Measurements from ENCODE around the gene CD2. TPM values are rescaled to one million over a fixed set of nuclear protein-coding genes. Genes with fewer than 3 reads are reported as not detected.

CD2 gene
- total and polyA plus RNA-seq, 2 of the 8 experiments (the other 6 are each of a cell fraction or from before 2014, with no cell fraction given): not detected

GRCh38 chr1:116717318-116717717 lies 36.9 kb upstream of the CD2 start:
- no peak overlapping the region for H3K27ac ChIP-seq (ENCODE audit: low read depth, low read length)
- H3K23ac ChIP-seq (ENCODE audit: insufficient read length): no peak overlapping the region
- H2AFZ ChIP-seq (ENCODE audit: low read length): no peak overlapping the region
- peaks cover 3 to 13% (median 7%) of the 10 kb centered on the region in 4 experiments for H3K4me1 ChIP-seq (replicated peaks in 1 of 4; ENCODE audit: control insufficient read depth in 3 of 4, insufficient read depth in 4 of 4, low read length in 3 of 4)
- DNase-seq (ENCODE audit: low read depth in 1 of 2, low spot score in 2 of 2): no peak
- H2BK120ac ChIP-seq (replicated peaks; ENCODE audit: low read depth, low read length): no peak overlapping the region
- no peak overlapping the region for H3K4me2 ChIP-seq (ENCODE audit: insufficient read depth in 1 of 2, low read depth in 2 of 2, low read length in 2 of 2)
- no peak overlapping the region for H3K4ac ChIP-seq (replicated peaks; ENCODE audit: insufficient read length, low read depth, low read length)
- POLR2A ChIA-PET (ENCODE audit: partially characterized antibody): no interaction called here
- no peak overlapping the region for H2BK15ac ChIP-seq (ENCODE audit: low read length)
- no peaks in the 10 kb centered on the region; the same call in 1 of the 2 replicates for H3K23me2 ChIP-seq (ENCODE audit: low read depth, low read length)
- no peak overlapping the region for H2BK5ac ChIP-seq (ENCODE audit: low read depth, low read length)
- H4K5ac ChIP-seq (ENCODE audit: insufficient read length, low read depth, low read length): no peak overlapping the region
- no peaks in the 10 kb centered on the region for H4K20me1 ChIP-seq (replicated peaks in 1 of 2; ENCODE audit: control insufficient read depth in 1 of 2, insufficient read depth in 2 of 2, low read length in 2 of 2)
- H2AK5ac ChIP-seq (ENCODE audit: low read depth, low read length): no peak overlapping the region
- H3K79me2 ChIP-seq (ENCODE audit: control insufficient read depth in 1 of 2, insufficient read depth in 2 of 2, low read length in 2 of 2): no peaks in the 10 kb centered on the region
- H3K4me3 ChIP-seq (ENCODE audit: extremely low read depth in 1 of 4, insufficient read depth in 2 of 4, low read depth in 3 of 4, low read length in 4 of 4): no peak overlapping the region
- no peak overlapping the region for H3K56ac ChIP-seq (replicated peaks; ENCODE audit: insufficient read length, low read depth, low read length)
- no peak overlapping the region for H3K9ac ChIP-seq (replicated peaks in 1 of 4; ENCODE audit: extremely low read depth in 1 of 4, low read depth in 3 of 4, low read length in 3 of 4)
- H3K14ac ChIP-seq (ENCODE audit: insufficient read length): no peak overlapping the region
- CTCF ChIA-PET (ENCODE audit: partially characterized antibody): interaction anchor here (0.8 kb wide), 1 partner anchor 45 kb away, joined by 5 read pairs; no protein-coding TSS in a partner anchor
- no peaks in the 10 kb centered on the region for H3K79me1 ChIP-seq (ENCODE audit: low read depth, low read length)
- WGBS, 2 experiments (ENCODE audit: extremely low coverage in 1 of 2, insufficient coverage in 1 of 2, insufficient read length in 1 of 2, insufficient replicate concordance in 2 of 2, low coverage in 1 of 2, low lambda C conversion rate in 2 of 2, missing lambda C conversion rate in 1 of 2): 89% methylated on average over 3 of the region's 3 CpGs; no CpG with 5 or more reads in 1 of the 2 experiments
- no peak overlapping the region for H4K8ac ChIP-seq (ENCODE audit: extremely low read depth, insufficient read depth, low read length)
- no peak overlapping the region for H3K18ac ChIP-seq (ENCODE audit: extremely low read depth, low read length)
- no peaks in the 10 kb centered on the region for H3K36me3 ChIP-seq (ENCODE audit: control insufficient read depth in 2 of 4, insufficient read depth in 4 of 4, low read length in 3 of 4)
- FAIRE-seq: no peak
- no peaks in the 10 kb centered on the region for H3K27me3 ChIP-seq (replicated peaks in 1 of 4; ENCODE audit: control insufficient read depth in 3 of 4, extremely low read depth in 1 of 4, insufficient read depth in 3 of 4, low read length in 3 of 4)
- TF ChIP-seq MAX (IDR thresholded peaks at IDR 0.05): no peak
- no peak for TF ChIP-seq JUND (IDR thresholded peaks at IDR 0.05; ENCODE audit: low read length)
- no peak for TF ChIP-seq RBBP5 (IDR thresholded peaks at IDR 0.05; ENCODE audit: borderline replicate concordance, low read depth, low read length)
- no peak for TF ChIP-seq BCL11A (IDR thresholded peaks at IDR 0.05; ENCODE audit: low read depth in 2 of 2, low read length in 2 of 2)
- no peak for TF ChIP-seq PHF8 (conservative IDR thresholded peaks at IDR 0.05; ENCODE audit: low read depth, low read length)
- no peak for TF ChIP-seq TEAD4 (IDR thresholded peaks at IDR 0.05; ENCODE audit: low read depth, low read length)
- no peak overlapping the region for H2BK20ac ChIP-seq (ENCODE audit: low read length)
- no peak overlapping the region for H4K91ac ChIP-seq (replicated peaks; ENCODE audit: insufficient read length, low read length)
- no peak overlapping the region for H2BK12ac ChIP-seq (ENCODE audit: low read depth, low read length)
- peaks cover 2 to 5% of the 10 kb centered on the region in 2 experiments; a peak in 2 of 4 replicates for H3K9me3 ChIP-seq (ENCODE audit: insufficient read depth in 2 of 2, low read depth in 1 of 2, low read length in 1 of 2)

Data from H1 (cell line).